Hematopoietic multipotent progenitor cell treated with erythropoietin and hydrocortisone succinate and interleukin-3 and kit ligand, for 8 days (in vitro differentiated cells): Measurements from ENCODE around the gene ZBTB1.

Source experiments
- DNase-seq: peaks from one replicate; pipeline ENCODE4 v3.0.0-alpha.2; 2015

ZBTB1 gene

DNA sequence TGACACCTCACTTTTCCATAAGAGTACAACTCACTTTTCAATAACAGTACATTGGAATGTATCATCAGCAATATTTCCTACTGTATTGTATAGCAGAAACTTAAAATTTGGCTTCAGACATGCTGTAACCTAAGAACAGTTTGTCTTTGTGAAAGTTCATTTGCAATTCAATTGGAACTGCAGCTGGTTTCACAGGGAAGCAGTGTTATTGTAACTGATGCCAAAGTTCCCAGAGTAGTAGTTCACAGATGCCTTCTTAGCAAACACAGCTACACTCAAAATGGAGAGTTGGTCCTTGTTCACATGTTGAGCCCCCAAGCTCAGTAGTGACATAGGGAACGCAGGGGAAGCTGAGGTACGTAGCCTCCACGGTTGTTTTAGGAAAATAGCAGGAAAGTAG is 68.5 kb downstream of the ZBTB1 start:
- no peak for DNase-seq
